Measurements from ENCODE around the gene GPC6.

DNA sequence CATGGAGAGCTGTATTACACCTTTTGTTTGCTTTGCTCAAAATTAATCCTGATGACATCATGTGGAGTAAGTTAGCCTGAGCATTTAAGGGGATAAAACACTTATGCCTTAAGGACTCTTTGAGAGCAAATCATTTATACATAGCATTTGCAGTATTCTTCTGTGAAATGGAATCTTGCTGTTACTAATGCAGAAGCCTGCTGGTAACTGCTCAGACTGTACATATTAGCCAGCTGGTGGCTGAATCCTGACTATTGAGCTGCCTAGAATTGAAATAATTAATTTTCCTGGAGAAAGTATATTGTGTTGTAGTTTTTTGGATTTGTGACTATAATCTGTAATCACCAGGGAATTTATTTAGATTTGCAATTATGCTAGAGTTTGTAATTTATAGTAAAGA, 363.2 kb downstream of the GPC6 start:
- TF ChIP-seq ZC3H8 (IDR thresholded peaks at IDR 0.05) (no peak), PHTF2 (CRISPR knock-in tag; IDR thresholded peaks at IDR 0.05) (no peak)
